ENCODE results near the gene PCDH8.

Gene PCDH8

DNA sequence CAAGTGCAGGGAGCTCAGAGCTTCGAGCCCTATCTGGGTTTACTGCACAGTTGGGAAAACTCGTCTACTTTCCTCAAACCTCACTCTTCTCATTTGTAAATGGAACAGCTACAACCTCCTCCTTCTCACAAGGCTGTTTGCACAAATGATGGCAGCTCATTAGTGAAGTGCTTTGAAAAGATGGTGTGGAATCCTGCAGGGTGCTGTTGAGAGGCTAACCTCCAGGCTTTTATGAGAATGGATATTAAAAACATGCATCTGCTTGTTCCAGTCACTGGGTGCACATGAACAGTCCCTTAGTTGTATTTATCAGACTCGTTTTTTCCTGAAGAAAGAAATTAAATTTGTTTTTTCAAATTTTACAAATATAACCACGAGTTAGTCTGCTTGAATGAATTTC lies 36.6 kb downstream of the PCDH8 start:
- DNase-seq = no peak

DNA sequence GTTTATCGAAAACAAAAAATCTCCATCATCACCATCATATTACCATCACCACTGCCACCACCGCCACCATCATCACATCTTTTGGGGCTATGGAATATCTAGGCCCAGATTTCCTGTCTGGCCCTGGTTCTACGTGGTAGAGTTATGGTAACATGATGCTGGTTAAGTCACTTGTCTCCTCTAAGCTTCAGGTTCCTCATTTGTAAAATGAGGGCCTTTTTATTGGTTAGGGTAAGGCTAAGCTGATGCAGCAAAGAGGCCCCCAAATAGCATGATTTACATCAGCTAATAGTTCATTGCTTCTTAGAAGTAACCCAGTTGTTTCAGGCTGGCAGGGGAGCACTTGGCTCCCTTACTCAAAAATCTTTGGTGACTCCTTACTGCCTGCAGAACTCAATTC lies 37.9 kb downstream of the PCDH8 start:
- no peak for DNase-seq

DNA sequence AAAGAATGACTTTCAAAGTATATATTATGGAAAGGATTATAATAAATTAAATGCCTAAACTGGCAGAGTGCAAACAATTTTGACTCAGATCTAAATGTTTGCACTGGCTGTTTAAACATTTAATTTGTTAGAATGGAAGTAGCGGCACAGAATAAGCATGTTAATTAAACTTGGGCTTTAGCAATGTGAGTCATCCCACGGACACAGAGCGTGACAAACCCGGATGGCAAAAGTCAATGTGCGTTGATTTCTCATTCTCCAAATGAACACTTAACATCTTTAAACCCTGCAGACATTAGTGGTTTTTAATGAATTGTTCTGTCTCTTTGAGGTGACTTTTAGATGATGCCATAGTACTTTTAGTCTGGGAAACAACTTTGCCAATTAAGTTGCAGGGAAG lies 38.4 kb downstream of the PCDH8 start:
- peak; percentile 37 for DNase-seq

DNA sequence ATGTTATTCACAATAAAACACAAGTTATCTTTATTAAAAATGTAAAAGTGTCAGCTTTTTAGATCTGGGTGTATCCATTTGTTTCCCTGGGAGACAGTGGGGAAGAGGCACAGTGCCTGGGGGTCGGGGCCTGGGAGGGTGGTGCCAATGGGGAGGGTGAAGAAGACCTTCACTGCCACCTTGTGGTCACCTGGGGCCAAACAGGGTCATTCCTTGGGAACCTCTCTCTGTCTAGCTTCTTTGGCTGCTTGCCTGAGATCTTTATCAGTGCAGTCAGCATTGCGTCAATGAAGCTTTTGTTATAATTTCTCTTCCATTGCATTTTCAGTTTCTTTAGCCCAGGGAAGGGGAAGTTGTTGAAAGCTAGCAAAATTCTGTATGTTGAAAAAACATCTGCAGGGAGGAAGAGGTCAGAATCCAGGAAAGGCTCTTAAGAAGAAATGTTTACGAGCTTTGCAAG lies 39.1 kb downstream of the PCDH8 start:
- peak; percentile 75 for DNase-seq

DNA sequence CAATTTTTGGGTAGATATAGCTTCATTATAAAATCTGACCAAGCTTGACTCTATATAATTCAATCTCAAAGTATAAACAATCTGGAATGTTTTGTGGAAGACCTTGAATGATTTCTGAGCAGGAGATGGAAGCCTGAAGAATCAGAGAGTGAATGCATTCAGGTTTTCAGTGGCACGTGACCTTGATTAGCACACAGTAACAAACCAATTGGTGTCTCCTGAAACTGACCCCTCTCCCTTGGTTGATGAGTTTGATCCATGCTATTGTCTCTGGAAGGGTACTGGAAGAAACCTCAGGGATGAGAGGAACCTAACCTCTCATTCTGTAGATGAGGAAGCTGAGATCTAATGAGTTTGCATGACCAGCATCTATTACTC lies 39.6 kb downstream of the PCDH8 start:
- peak; percentile 53 for DNase-seq

DNA sequence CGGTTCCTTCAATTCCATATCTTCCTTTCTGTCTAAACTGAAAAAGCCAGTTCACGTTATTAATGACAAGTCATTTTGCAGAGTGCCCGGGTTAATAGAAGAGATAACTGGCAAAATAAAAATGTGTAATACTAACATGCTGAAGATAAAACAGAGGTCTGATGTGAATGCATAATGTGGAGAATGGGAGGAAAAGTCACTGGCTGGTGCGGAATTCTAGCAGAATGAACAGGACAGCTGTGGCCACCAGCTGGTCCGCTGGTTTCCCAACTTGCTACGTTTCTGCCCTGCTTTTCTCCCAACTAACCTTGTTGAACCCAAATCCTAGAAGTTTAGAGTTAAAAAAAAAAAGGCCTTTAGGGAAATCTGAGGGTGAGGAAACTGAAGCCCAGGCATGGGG lies 42.4 kb downstream of the PCDH8 start:
- no peak for DNase-seq

DNA sequence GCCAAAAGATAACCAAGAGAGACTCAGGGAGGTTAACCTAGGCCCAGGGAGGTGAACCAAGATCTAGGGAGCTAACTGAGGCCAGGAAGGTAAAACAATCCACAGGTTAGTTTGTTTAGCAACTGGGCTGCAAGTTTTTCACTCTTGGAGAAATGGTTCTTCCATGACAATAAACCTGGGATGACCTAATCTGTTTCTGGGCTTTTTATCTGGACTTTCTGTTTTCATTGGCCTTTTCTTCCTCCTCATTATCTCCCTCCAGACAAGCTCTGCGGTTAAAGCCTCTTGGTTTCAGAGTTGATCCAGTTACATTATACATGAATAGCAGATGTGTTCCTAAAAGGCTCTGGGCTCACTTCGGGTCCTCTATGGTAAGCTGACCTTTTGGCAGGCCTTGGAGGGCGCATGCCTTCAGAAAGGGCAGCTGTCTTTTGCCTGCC lies 44.2 kb downstream of the PCDH8 start:
- DNase-seq = no peak

DNA sequence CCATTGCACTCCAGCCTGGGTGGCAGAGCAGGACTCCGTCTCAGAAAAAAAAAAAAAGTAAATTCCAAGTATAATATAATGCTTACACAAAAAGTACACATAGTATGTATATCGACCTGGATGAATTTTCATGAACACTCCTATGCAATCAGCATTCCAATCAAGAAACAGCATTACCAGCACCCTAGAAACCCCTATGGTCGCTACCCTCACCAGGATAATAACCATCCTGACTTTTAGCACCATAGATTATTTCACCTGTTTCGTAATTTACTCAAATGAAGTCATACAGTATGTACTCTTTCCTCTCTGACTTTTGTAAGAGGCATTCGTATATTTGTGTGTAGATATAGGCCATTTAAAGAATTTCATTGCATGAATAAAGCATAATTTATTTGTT lies 47.6 kb downstream of the PCDH8 start:
- DNase-seq = no peak

DNA sequence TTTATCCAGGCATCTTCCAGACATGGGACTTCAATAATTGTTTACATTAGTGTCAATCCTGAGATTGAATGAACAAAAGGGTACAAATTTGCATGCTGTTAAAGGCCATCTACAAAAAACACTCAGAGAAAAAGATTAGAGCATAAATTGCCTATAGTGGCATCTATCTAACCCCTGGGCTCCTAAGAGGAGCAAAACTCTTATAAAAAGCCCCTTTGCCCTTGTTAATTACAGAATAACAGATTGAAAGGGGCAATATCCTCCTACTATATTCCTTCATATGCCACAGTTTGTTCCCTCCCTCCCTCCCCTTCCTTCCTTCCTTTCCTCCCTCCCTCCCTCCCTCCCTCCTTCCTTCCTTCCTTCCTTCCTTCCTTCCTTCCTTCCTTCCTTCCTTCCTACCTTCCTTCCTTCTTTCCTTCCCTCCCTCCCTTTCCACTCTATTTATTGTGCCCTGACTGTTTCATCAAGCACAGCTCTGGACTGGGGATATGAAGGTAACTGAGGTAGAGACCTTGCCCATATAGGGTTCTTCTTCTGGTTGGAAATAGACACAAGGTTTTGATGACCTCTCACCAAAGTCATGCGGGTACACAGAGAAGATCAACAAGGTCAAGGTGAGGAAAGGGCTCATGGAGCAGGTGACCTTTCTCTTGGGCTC lies 49.5 kb downstream of the PCDH8 start:
- DNase-seq = no peak

DNA sequence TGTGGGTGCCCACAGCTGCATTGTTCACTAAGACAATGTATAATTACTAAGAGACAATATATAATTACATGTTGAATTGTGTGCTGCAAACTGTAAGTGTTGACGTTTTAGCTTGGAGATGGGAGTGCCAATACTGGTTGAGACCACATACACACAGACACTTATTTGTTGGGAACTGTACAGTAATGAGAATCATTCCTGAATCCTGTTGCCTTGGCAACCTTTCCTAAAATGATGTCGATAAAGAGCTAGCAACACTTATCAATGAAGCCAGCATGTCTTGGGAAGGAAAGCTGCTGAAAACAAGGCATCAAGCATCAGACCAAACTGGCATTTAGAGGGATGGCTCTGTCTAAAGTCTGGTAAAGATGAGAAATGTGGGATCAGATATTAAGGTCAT lies 51.3 kb downstream of the PCDH8 start:
- no peak for DNase-seq

DNA sequence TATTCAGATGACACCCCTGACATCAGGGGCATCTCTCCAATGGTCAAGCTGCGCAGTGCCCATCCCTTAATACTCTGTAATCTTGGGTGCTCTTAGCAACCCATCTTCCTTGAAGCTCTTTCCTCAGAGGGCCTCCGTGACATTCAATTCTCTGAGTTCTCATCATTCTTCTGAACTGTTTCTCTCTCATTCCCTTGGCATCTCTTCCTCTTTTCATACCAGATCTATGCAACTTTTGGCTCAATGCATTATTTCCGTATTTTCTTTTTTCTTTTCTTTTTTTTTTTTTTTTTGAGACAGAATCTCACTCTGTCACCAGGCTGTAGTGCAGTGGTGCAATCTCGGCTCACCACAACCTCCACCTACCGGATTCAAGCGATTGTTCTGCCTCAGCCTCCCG lies 53.9 kb downstream of the PCDH8 start:
- no peak for DNase-seq

DNA sequence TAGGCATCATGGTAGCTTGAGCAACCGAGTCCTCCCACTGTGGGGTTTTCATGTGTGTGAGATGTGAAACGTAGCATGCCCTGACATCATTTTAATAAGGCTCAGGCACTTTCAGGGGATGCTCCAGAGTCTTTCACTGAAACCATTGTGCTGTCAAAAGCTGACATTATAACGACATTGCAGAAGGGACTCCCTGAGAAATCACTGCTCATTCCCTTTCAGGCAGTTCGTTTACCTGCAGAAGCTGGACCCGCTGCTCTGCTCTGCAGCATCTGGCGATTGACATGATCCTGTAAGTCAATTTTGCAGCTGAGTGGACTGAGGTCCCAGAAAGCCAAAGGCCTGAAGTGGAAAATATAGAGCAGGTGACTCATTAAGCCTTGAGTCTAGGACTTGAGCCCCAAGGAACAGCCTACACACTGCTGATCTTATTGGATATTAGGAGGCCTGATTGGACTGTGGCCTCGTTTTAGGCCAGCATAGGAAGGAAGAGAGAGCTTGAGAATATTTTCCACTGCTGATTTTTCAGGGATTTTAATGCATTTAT lies 54.9 kb downstream of the PCDH8 start:
- no peak for DNase-seq
